Esophagus mucosa (tissue), 1 donor: Measurements from ENCODE around the gene KCNJ18. TPM values are rescaled to one million over a fixed set of nuclear protein-coding genes. Genes with fewer than 3 reads are reported as not detected.
"Not testable (repeated sequence)": the region's sequence is repeated elsewhere in the genome, so short reads cannot be mapped to it uniquely, and the experiment has no call there.

Source experiments
- ATAC-seq: fragments of 200-7000 bp; cut with Tn5 transposase; one replicate; pipeline ENCODE4 v1.9.1; 2020
- total RNA-seq: library from RNA; stranded (reverse); gene quantifications from one replicate; pipeline ENCODE4 v1.2.4, GENCODE V29; 2023
- donor health status: DM: yes; HTN: yes; CAD: no.

KCNJ18 gene
- total RNA-seq, 1 donor from 2014 or later, result not detected

DNA sequence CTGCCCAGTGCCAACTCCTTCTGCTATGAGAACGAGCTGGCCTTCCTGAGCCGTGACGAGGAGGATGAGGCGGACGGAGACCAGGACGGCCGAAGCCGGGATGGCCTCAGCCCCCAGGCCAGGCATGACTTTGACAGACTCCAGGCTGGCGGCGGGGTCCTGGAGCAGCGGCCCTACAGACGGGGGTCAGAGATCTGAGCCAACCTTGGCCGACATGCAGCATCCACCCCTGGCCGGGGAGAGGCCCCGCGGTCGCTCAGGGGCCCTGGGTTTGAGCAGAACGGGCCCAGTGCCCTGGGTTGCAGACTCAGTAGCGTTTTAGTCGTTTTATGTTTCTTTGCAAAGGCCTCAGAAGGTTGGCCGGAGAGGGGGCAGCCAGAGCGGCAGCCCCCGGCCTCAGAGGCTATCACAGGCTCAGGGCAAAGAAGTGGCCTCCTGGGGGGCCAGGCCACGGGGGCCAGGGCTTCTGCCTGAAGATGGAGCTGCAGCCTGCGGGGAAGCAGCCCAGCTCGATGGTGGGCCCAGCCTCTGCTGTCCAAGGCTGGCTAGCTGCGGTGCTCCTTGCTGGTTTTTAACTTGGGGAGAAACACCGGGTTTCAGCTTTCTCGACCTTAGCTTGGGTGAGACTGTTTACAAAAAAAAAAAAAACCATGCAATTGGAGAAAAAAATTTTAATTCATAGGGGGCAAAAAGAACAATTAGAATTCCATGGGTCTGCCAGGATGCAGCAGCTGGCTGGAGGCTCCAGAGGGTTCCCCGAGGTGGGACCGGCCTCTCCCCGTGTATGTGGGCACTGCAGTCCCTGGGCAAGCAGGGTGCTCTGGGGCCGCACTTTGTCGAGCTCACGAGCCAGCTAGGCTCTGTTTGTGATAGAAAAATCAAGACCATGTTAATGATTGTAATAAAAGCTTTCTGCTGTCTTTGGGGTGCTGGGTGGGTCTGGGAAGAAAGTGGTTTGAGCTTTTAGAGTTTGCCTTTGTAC, 11.9 kb downstream of the KCNJ18 start:
- not testable (repeated sequence) for ATAC-seq

DNA sequence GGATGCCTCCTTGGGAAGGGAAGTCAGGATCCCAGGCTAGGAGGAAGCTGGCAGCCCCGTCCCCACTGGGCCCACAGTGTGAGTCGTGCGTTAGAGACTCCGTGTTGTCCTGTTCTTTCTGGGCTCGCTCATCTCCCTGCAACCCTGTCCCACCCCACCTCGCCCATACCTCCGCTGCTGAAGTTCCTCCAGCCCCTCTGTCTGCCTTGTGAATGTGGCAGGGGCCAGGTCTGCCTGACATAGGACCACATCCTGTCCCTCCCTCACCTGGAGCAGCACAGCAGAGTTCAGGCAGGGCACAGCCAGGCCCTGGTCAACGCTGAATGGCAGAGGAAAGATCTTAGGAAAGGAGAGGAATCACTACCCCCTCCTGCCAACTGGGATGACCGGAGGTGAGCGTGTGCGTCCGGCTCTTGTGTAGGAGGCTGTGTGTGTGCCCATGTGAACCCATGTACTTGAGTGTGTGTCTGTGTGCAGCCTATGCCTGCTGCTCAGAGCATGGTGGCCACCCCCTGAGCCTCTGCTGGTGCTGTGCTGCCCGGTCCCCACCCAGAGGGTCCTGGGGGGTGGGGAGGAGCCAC, 12.8 kb downstream of the KCNJ18 start:
- no peak for ATAC-seq

DNA sequence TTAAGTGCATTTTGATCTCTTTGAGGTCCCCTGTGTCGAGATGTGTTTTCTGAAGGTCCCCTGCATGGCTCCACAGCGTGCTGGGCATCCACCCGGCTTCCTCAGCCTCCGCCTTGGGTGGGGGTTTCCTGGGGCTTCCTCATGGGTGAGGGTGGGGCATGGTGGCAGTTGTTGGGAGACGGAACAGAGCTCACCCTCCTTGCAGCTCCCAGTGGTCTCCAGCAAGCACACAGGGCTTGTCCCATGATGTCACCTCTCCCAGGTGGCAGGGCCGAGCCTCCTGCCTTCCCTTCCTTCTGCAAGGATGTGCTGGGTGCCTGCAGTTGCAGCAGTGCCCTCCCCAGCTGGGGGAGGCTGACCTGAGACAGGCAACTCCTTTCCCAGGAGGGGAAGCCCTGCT, 13.4 kb downstream of the KCNJ18 start:
- ATAC-seq, result not testable (repeated sequence)

- ATAC-seq, result not testable (repeated sequence)
Observed at GRCh38 chr17:21706546-21706945, 14.2 kb downstream of the KCNJ18 start.

- ATAC-seq, result not testable (repeated sequence)
Observed at GRCh38 chr17:21707131-21707530, 14.8 kb downstream of the KCNJ18 start.

- ATAC-seq, result not testable (repeated sequence)
Observed at GRCh38 chr17:21707711-21708611, 15.6 kb downstream of the KCNJ18 start.

DNA sequence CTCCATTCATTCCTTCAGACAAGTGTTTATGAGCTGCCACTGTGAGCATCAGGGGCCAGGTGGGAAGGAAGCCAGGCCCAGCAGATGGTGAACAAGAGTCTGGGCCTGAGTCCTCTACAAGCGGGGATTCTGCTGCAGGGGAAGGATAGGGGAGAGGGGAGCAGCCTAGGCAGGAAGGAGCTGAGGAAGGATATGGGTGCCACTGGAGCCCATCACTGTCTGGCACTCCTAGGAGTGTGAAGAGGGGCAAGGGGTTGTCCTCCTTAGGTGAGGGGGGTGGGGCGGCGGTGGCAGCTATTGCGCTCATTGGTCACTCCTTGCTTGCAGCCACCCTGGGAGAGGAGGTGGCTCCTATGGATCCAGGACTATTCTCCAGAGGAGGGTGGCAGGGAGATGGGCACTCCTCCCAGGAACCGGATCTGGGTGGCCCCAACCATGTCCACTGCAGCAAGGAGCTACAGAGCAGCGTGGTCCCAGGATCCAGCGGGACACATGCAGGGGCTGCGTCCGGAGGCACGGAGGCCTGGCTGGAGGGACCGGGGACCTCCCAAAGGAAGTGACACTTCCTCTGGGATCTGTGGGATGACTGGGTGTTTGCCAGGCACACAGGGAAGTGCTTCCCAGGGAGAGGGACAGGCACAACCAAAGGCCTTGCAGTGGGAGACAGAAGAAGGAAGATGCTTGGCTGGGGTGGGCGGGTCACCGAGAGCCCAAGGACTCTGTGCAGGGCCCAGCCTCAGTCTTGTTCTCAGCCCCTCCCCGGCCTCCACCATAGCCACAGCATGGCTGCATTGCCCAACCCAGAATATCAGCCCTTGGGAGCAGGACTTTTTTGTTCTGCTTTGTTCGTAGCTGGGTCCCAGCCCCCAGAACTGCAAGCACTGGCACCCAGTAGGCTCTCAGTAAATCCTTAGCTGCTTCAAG, 16.6 kb downstream of the KCNJ18 start:
- ATAC-seq, result not testable (repeated sequence)

GRCh38 chr17:21709994-21710393, 17.7 kb downstream of the KCNJ18 start:
- ATAC-seq, result not testable (repeated sequence)

DNA sequence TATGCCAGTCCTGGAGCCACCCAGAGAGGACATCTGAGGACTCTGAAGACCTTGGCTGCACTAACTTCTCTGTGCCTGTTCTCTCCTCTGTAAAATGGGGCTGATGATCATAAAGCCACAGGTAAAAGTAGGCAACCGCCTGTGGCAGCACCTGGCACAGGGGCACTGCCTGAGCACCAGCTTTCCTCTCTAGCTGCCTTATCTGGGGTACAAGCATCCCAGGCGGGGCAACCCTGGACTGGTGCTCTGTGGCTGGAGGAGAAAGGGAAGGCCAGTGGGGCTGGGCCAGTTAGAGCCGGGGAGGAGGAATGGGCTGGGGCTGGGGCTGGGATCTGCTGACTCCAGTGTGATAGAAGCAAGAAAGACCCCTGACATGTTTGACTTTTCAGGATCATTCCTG, 18.2 kb downstream of the KCNJ18 start:
- not testable (repeated sequence) for ATAC-seq

DNA sequence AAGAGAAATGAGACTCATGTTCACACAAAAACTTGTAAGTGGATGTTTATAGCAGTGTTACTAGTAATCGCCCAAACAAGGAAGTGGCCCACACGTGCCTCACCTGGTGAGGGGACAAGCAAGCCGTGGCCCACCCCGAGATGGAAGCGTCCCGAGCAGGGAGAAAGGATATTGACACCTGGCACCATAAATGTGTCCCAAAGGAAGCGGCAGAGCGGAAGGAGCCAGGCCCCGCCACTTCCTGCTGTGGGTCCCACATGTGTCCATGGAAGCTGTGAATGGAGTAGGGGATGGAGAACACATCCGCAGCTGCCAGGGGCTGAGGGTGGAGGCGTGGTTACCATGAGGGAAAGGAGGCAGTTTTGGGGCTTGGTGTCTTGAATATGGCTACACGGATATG, 18.9 kb downstream of the KCNJ18 start:
- ATAC-seq, result no peak

GRCh38 chr17:21713020-21713419, 20.7 kb downstream of the KCNJ18 start:
- not testable (repeated sequence) for ATAC-seq

GRCh38 chr17:21713631-21714030, 21.3 kb downstream of the KCNJ18 start:
- not testable (repeated sequence) for ATAC-seq

GRCh38 chr17:21714676-21715075, 22.4 kb downstream of the KCNJ18 start:
- ATAC-seq, result not testable (repeated sequence)

DNA sequence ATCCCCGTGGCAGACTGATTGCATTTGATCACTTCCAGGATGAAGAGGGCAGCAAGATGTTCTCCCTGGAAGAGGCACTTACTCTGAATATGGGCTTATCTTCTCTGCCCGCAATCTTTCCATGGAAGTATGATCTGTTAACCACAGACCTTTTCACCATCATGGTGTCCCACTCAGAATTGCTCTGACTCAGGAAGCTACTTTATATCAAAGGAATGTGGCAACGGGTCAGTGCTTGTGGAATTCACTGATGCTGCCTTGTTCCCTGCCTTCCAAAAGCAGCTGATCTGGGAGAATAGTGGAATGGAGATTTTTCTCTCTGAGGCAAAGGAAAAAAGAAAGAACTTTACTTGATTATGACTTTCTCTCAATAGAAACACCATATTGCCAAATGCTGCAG, 23.6 kb downstream of the KCNJ18 start:
- not testable (repeated sequence) for ATAC-seq

GRCh38 chr17:21718971-21719370, 26.6 kb downstream of the KCNJ18 start:
- ATAC-seq, result not testable (repeated sequence)

GRCh38 chr17:21719511-21720226, 27.3 kb downstream of the KCNJ18 start:
- ATAC-seq, result not testable (repeated sequence)

DNA sequence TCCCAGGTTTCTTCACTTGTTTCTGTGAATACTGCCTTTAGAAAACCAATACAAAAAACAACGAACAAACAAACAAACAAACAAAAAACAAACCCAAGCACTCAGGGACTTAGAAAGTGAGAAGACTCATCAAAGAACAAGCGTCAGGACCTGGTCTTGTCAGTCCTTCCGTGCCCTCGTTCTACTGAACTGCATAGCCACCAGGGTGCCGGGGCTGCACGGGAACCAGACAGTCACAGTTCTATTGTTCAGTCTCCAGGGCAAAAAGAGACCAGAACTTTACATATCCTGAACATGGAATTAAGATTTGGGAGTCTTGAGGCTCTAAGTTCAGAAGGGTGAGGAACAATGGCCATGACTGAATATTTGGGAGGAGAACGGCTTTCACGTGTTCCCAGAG, 28.2 kb downstream of the KCNJ18 start:
- ATAC-seq, result not testable (repeated sequence)

- not testable (repeated sequence) for ATAC-seq
Observed at GRCh38 chr17:21722268-21722667, 29.9 kb downstream of the KCNJ18 start.

- not testable (repeated sequence) for ATAC-seq
Observed at GRCh38 chr17:21724216-21725006, 32.1 kb downstream of the KCNJ18 start.

GRCh38 chr17:21731076-21731475, 38.8 kb downstream of the KCNJ18 start:
- ATAC-seq, result peak; percentile 13
